Ramos (cell line): ENCODE data around the gene NUP210.

Experiments used
- in situ Hi-C: fragments of 300-500 bp; cut with MboI; formaldehyde crosslinking; loops from one replicate; pipeline ENCODE4 v1.14.3; 2022; ENCODE audit warnings: low sequenced_read_pairs; ENCODE audit not compliant: unreplicated experiment

The NUP210 gene

DNA sequence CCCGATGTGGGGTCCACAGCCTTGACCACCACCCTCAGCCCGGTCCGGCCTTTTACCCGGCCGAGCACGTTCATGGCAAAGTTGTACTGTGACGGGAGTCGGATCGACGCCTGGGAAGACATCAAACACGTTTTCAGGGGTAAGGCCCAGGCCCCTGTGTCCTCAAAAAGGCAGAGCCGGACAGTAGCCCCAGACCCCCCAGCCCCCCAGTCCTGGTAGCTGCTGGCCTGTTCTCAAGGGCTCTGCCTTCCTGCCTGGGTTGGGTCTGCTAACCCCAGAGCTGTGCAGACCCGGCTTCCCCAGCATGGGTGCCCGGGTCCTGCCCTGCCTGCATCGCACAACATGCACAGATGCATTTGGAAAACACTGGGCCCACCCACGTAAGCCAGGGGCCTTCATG lies 84.6 kb downstream of the NUP210 start:
- in situ Hi-C loops, result no loop called here

DNA sequence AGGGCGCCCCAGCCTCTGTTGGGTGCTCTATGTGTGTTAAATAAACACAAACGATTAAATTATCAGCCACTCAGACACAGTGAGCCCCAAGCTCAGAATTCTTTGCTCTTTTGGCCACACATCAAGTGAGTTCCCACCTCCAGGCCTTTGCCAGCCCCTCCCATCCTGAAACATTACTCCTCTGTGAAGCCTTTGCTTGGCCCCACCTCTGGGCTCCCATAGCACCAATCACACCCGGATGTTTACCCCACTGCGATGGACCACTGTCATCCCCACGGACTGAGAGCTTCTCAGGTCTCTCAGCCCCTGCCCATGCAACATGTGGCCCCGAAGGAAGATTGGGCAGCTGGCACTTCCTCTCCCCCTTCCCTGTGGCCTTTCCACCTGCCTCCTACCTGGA lies 85.1 kb downstream of the NUP210 start:
- in situ Hi-C loops, result no loop called here

DNA sequence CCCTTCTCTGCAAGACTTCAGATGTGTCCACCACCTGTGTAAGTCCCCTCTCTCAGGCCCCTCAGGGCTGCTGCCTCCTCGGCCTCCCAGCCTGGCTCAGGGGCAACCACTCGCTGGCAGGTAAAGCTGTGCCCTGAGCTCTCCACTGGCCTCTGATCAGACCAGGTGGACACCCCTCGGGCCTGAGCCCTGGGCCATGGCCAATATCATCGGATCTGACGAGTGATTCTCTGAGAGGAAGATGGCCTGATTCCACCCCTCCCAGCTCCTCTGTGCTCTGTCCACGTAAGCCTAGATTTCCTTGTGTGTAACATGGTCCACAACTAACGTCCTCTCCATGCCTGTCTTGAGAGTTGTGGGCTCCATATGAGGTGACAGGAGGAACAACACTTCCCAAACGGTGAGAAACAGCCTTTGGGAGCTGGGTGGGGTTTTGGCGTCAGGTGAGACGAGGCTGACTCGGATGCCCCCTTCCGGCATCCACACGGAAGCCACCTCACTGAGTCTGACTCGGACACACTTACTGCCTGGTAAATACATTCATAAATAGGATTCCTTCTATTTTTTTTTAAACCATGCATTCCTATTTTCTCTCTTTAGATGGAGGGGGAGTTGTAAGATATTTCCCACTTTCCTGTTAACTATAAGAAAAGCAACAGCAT lies 86.8 kb downstream of the NUP210 start:
- in situ Hi-C loops, result no loop called here

DNA sequence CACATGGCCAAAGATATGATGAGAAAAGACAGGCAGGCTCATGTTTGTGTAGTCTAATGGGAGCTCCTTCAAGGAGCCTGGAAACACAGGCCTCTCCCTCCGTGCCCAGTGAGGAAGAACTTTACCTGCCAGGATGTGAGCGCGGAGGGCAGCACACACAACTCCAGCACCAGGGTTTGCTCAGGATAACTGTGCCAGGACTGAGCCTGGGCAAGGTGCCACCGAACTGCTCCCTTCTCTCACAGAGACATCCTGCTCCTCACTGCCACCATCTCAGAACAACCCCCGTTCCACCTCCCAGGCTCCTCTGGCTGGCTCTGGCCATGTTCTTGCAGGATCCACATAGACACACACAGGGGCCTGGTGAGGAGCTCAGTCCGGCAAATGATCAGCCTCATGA lies 87.4 kb downstream of the NUP210 start:
- in situ Hi-C loops, result no loop called here

DNA sequence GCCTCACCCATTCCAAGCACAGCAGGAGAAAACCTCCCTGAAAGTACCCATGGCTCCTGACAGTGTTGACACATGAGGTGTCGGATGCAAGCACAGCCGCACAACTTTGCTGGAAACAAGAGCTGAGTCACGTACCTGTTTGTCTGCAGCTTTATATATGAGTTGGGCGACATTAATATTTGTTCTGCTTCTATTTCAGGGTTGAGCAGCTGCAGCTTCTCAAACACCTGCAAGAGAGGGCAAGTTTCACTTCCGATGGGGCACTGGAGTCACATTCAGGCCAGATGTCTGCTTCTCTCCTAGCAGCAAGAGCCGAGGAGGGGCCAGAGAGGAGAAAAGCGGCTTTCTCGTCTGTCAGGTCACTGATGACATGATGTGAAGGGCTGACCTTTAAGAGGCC lies 88.0 kb downstream of the NUP210 start:
- in situ Hi-C loops, result no loop called here

DNA sequence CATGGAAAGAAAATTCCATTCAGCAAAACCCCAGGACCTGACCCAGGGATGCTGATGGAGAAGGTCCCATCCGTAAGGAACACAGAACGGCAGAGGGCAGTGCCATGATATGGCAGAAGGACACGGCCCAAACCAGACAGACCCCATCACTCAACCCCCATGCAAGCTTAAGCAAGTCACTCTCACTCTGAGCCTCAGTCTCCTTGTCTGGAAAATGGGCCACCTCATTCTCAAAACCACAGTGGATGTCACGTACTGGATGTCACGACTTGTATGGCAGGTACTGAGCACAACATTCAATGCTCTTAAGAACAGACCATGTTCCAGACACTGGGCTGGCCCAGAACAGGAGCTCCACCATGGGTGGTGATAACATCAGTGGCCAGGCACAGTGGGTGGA lies 90.4 kb downstream of the NUP210 start:
- in situ Hi-C loops, result no loop called here

DNA sequence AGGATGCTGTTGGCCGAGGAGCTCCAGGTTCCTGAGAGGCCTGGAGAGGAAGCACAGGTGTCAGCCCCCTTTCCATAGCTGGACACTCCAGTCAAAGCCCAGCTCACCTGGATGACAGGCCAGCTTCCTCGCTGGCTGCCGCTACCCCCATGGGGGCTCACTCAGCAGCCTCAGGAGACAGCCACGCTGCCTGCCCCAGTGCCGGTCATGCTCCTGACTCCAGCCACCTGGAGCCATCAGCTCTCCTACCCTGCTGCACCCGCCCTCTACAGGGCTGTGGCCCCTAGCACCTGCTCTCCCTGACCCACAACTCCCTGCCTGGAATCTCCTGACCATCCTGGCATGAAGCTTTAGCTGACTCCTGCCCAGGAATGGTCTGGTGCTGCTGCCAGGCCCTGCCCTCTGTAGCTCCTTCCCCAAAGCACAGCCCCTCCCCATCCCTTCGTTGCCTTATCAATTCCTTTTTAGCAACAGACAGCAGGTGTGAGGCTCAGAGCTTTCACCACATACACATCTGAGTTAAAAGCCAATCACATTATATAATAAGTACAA lies 94.2 kb downstream of the NUP210 start:
- in situ Hi-C loops, result no loop called here

DNA sequence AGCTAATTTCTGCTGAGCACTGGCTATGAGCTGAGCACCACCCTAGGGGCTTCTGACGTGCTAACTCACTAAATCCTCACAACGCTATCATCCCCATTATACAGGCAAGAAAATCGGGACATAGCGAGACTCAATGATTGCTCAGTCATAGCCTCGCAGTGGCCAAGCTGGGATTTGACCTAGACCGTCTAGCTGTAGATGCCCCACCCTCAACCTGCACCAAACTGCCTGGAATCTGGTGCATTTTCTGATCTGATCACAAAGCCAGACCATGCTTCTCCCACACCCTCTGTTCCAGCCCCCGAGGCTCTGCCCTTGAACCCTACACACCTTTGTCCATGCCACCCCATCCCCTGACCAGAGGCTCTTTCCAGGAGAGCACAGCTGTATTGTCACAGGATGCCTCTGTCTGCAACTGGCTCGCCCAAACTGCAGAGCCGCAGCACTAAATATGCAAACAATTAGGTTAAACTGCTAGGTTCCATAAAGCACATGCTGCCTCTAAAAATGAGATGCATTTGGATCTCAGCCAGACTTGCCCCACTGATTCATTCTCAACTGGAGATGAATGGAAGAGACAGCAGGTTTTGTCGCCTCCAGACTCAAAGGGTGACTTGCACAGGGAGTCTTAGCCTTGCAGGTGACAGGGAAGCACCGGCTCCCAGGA lies 95.2 kb downstream of the NUP210 start:
- in situ Hi-C loops, result no loop called here

DNA sequence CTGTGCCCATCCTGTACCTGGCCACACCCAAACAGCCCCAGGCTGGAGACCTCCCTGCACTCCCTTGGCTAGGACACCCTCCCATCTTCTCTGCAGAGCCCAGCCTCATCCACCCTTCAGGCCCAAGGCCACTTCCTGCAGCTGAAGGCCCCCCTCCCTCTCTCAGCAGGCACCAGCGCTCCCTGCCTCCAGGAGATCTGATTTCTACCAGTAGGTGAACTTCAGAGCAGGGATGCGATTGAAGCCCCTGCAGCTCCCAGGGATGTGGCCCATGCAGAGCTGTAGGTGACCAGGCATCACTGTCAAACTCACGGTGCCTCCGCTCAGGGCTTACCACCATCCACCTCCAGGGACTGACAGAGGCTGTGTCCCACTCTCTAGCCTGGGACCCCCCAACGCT lies 96.3 kb downstream of the NUP210 start:
- in situ Hi-C loops, result no loop called here

DNA sequence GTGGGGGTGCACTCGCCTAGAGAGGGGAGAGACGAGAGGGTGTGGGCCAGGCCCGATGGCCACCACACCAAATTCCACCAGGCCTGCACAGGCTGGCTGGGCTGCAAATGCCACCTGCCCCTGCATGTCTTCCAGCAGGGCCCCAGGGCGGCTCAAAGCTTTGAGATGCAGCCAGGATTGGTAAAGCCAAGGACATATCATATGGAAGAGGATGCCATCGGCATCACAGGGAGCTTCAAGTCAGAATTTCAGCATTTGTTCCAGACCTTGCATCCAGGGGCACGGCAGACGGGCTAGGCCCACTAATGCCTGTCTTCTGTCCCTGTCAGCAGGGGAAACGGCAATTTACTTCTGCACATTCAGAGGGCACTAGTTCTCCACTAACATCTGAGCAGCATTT lies 97.8 kb downstream of the NUP210 start:
- in situ Hi-C loops, result no loop called here

DNA sequence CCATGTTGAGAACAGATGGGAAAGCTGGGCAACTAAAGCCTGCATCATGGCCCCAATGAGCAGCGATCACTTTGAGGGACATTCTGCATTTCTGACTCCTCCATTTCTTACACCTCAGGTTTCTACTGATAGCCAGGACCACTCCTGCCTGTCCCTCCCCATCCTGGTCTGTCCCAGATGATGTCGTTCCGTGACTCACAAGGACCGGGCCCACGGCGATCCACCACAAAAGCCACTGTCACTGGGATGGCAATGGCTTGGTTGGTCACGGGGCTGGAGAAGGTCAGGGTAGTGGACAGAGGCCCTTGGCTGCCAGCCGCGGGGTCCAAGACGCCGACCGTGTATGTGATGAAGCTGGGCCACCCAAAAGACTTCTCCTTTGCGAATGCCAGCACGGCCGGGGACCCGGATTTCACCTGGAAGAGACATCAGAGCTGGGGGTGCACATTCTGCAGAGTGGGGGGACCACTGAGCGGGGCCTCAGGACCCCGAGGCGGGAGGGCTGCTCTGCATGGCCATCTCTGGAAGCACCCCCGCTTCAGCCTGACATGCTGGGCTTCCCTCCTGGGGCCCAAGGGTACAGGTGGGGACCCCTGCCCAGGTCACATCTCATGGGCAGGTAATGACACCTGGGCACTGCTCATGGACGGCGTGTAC lies 100.4 kb downstream of the NUP210 start:
- in situ Hi-C loops, result no loop called here

DNA sequence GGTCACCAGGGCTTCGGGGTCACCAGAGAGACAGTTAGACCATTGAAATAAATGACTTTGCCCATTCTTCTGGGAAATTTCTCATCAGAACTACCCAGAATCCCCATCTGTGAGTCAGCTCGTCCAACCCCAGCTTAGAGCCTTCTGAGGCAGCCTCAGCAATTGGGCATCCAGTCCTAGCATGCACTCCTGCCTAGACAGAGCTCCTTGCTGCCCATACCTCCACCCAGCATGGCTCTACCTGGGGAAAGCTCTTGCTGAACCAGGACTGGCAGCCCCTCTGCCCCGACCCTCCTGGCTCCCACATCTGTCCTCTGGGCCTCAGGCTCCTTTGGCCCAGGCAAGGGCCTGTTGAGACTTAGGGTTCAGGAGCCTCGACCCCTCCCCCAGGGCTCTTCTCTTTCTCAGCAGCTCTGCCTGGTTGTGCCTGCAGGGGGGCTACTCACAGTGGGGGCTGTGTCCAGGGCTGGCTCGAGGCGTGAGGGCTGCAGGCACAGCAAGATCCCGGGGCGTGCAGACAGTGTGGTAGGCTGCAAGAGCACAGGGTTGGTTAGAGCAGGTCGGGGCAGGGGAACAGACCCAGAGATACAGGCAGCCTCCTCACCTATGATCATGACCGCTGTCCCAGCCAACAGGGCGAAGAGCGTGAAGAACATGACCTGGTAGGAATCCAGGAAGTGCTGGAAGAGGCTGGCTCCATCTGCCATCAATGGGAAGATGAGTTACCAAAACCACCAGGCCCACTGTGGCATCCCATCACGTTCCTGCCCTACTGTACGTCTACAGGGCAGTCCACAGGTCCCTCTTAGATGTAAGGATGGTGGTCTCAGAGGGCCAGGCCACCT lies 101.3 kb downstream of the NUP210 start:
- in situ Hi-C loops, result no loop called here

DNA sequence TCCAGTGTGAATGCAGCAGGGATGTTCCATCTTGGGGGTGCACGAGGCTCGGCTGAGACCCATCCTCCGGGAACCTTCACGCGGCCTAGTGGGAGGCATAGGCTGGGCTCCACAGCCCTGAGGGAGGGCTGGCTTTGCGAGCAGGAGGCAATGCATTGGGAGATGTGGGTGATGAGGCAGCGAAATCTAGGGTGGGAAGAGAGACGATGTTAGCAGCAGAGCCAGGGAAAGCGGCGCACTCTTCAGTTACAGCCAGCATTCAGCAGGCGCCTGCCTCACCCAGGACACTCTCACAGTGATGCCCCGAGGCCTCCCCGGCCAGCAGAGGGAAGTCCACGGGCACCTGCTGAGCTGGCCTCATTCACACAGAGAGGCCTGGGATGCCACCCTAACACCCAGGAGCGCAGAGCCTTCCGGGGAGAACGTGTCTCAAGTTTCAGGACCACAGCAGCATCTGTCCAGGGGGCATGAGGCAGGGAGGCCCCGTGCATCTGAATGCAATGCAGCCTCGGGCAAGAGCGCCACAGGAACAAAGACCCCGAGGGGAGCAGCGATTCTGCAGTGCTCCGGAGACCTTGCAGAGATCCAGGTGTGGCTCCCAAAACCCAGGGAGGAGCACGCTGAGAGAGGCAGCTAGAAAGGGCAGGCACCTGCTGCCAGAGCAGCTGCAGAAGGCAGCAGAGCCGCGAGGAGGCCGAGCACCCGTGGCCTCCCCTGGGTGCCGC lies 102.4 kb downstream of the NUP210 start:
- in situ Hi-C loops, result no loop called here

DNA sequence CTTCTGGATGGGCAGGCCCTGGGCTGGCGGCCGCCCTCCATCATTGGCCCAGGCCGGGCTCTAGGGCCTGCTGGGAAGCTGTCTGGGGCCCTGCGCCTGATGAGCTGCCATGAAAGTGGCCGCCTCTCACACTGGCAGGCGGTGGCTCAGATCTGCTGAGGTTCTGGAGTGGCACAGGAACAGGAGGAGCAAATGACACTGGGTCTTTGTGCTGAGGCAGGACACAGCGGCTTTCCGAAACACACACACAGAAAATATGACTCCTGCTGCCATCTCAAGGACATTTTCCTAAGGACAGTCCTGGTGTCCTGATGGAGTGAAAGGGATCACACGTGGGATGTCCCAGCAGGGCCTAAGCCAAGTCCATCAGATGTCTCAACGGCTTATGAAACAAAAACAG lies 103.5 kb downstream of the NUP210 start:
- in situ Hi-C loops, result no loop called here

DNA sequence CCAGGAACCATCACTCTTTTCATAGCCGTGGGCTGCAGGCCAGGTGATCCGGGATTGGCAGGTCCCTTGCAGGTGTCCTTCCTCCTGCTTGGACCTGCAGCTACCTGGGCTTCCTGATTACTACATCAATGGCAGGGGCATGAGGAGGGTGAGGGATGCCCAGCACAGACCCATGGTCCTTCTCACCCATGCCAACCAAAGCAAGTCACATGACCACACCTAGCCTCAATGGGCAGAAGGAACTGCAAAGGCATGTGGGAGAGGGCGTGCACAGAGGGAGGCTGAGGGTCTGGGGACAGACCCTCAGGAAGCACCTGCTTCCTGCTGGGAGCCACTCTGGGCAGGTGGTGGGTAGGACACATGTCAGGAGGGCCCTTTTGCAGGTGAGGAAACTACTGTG lies 105.2 kb downstream of the NUP210 start:
- in situ Hi-C loops, result no loop called here

DNA sequence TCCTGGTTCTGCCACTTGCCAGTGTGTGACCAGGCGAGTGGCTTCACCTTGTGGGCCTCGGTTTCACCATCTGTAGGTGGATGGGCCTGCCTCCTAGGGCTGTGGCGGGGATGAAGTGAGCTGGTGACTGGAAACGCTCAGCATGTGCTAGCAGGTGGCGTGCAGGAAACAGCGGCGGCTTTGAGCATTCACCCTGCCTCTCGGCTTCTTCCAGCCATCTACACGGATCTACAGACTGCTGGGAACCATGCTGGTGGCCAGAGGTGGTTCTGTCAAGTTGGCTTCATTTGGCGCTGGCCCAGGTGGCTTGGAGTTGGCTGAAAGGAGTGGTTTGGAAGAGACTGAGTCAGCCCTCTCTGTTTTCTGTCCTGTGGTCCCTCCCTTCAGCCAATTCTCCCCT lies 106.3 kb downstream of the NUP210 start:
- in situ Hi-C loops, result no loop called here

DNA sequence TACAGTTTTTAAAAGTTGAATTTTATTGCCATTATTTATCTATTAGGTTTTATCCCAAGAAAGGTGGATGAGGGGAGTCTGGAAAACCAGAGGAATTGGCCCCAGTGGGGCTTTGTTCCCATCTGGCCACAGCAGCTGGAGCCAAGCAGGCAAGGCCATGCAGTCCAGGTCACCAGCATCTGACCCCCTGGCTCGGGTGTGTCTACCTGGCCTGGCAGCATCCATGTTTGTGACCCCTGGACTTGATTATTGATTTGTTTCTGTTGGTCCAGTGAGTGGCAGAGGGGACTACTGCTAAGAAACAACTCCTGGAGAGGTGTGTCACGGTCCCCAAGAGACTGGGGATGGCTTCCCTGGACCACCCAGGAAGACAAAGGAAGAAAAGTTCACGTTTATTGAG lies 111.1 kb downstream of the NUP210 start:
- in situ Hi-C loops, result no loop called here

DNA sequence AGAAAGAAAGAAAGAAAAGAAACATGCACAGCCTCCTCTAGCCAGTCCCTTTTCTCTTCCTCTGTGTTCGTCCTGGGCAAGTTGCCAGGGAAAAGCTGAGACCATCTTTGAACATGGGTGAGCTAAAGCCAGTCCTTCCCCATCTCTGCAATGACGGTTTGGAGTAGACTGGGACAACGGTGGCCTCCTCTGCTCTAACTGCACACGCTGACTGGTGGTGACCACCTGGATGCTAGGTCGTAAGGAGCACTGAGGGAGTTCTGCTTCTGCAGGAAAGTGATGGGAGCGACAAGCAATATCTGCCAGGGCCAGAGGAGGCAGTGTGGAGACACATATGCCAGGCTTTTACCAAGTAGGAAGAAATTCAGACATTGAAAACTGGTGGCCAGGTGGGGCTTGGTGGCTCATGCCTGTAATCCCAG lies 111.7 kb downstream of the NUP210 start:
- in situ Hi-C loops, result no loop called here

DNA sequence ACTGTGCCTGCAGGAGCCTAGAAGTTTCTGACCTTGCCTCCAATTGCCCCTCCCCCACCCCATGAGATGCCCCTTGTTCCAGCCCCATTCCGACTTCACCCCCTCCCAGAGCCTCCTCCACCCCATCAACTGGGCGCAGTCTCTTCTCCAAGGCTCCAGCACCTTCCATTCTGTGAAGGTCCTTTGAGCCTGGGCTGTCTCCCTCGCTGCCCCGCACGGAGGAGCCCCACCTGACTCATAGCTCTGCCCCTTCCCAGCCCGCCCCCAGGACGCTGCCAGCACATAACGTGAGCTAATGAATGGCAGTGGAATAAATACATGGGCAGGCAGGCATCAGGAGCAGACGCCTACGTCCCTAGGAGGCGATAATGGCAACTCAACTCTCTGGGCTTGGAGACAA lies 113.1 kb downstream of the NUP210 start:
- in situ Hi-C loops, result no loop called here

DNA sequence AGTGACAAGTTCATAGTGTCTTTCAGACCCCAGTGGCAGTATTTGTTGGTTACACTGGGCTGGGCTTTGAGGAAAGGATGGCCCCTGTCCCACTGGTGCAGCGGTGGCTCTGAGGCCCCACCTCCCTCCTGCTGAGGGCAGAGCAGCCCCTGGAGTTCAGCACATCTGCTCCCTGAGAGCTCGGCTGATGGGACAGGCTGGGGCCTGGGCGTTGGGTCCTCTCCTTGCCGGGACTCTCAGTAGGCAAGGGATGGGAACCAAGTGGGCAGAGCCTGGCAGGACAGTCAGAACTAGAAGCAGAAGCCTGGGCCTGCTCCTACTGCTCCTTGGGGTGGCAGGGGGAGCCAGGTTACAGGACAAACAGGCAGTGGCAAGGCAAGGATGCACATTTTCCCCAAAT lies 114.5 kb downstream of the NUP210 start:
- in situ Hi-C loops, result no loop called here
